HepG2 (cell line): Measurements from ENCODE around the gene SGK1. TPM values are rescaled to one million over a fixed set of nuclear protein-coding genes. Genes with fewer than 3 reads are reported as not detected.

Experiments used
- ATRX ChIP-seq: sonication (generic); formaldehyde crosslinking; IDR thresholded peaks from 2 replicates; pipeline ENCODE4 v1.4.0; 2020; ENCODE audit warnings: missing genetic modification reagents, borderline replicate concordance
- DPF2 ChIP-seq: sonication (generic); formaldehyde crosslinking; IDR thresholded peaks from 2 replicates; pipeline ENCODE4 v1.4.0; 2020; ENCODE audit warnings: mild to moderate bottlenecking, low read depth, missing genetic modification reagents, borderline replicate concordance
- HDAC2 ChIP-seq: sonication (generic); formaldehyde crosslinking; IDR thresholded peaks from 2 replicates; pipeline ENCODE4 v1.4.0; 2020; ENCODE audit warnings: missing genetic modification reagents
- HNF4A ChIP-seq: sonication (generic); formaldehyde crosslinking; IDR thresholded peaks from 2 replicates; pipeline ENCODE4 v1.4.0; 2020; ENCODE audit warnings: missing genetic modification reagents
- IRF2 ChIP-seq: IDR thresholded peaks from 2 replicates; pipeline ENCODE4 v1.6.1; 2018; ENCODE audit warnings: missing genetic modification reagents, missing compliant biosample characterization
- MIER3 ChIP-seq: IDR thresholded peaks from 2 replicates; pipeline ENCODE4 v1.6.1; 2016; ENCODE audit warnings: missing compliant biosample characterization, borderline replicate concordance
- NFIC ChIP-seq: IDR thresholded peaks from 2 replicates; pipeline ENCODE4 v1.6.1; 2012; ENCODE audit warnings: mild to moderate bottlenecking, low read length, inconsistent platforms
- PHF21A ChIP-seq: sonication (generic); formaldehyde crosslinking; IDR thresholded peaks from 2 replicates; pipeline ENCODE4 v1.5.0; 2020; ENCODE audit warnings: mild to moderate bottlenecking, missing genetic modification reagents
- PPARG ChIP-seq: conservative IDR thresholded peaks from 2 replicates; pipeline ENCODE4 v1.6.1; 2016; ENCODE audit warnings: missing biosample characterization, missing genetic modification reagents
- RXRB ChIP-seq: IDR thresholded peaks from 2 replicates; pipeline ENCODE4 v1.6.1; 2016; ENCODE audit warnings: borderline replicate concordance, missing genetic modification reagents, missing compliant biosample characterization
- SIX1 ChIP-seq: sonication (generic); formaldehyde crosslinking; IDR thresholded peaks from 2 replicates; pipeline ENCODE4 v1.4.0; 2020; ENCODE audit warnings: missing genetic modification reagents, borderline replicate concordance
- TOPORS ChIP-seq: sonication (generic); formaldehyde crosslinking; IDR thresholded peaks from 2 replicates; pipeline ENCODE4 v1.8.0; 2023; ENCODE audit warnings: mild to moderate bottlenecking, missing genetic modification reagents
- ZBTB7B ChIP-seq: sonication (generic); formaldehyde crosslinking; IDR thresholded peaks from 2 replicates; pipeline ENCODE4 v1.4.0; 2020; ENCODE audit warnings: missing genetic modification reagents
- ZFP36L1 ChIP-seq: sonication (generic); formaldehyde crosslinking; IDR thresholded peaks from 2 replicates; pipeline ENCODE4 v1.8.0; 2022; ENCODE audit warnings: mild to moderate bottlenecking, missing genetic modification reagents, moderate library complexity
- ZNF75D ChIP-seq: sonication (generic); formaldehyde crosslinking; IDR thresholded peaks from 2 replicates; pipeline ENCODE4 v1.8.1; 2023; ENCODE audit warnings: missing genetic modification reagents, mild to moderate bottlenecking, borderline replicate concordance
- polyA plus RNA-seq, 8 experiments: library from polyadenylated mRNA; depleted of rRNA in 3 of 8; stranded (reverse) in 7 of 8; unstranded in 1 of 8; fragments of >200 nt; fragmentation: Illumina TruSeq in 4 of 8; extraction: Trizol in 4 of 8; gene quantifications; 2 replicates each; pipeline versions ENCODE4 v1.2.1 to v1.2.3, GENCODE V29; 2011 to 2016; ENCODE audit warnings: low read depth in 4 of 8, missing spikeins in 1 of 8, mixed read lengths in 1 of 8; ENCODE audit not compliant: insufficient read depth in 1 of 8
- total RNA-seq, 5 experiments: library from RNA; depleted of rRNA; stranded (reverse); fragments of >200 nt; fragmentation: Illumina TruSeq; extraction: Trizol; gene quantifications; 2 replicates each; pipeline ENCODE4 v1.2.3, GENCODE V29; 2016; ENCODE audit warnings: low read depth in 1 of 5
- TF ChIP-seq, protein P1 (sequence below): sonication (generic); formaldehyde crosslinking; IDR thresholded peaks from 2 replicates; pipeline ENCODE4 v1.4.0; 2020; ENCODE audit warnings: missing genetic modification reagents, mild to moderate bottlenecking, borderline replicate concordance
- TF ChIP-seq, protein P2 (sequence below): IDR thresholded peaks from 2 replicates; pipeline ENCODE4 v1.6.1; 2016
- TF ChIP-seq, protein P3 (sequence below): sonication (generic); formaldehyde crosslinking; IDR thresholded peaks from 2 replicates; pipeline ENCODE4 v1.5.0; 2020; ENCODE audit warnings: missing genetic modification reagents
- TF ChIP-seq, protein P4 (sequence below): sonication (generic); formaldehyde crosslinking; IDR thresholded peaks from 2 replicates; pipeline ENCODE4 v1.4.0; 2020; ENCODE audit warnings: mild to moderate bottlenecking, missing genetic modification reagents
- TF ChIP-seq, protein P5 (sequence below): sonication (generic); formaldehyde crosslinking; IDR thresholded peaks from 2 replicates; pipeline ENCODE4 v1.8.0; 2022; ENCODE audit warnings: mild to moderate bottlenecking, missing genetic modification reagents
- TF ChIP-seq, protein P6 (sequence below): sonication (generic); formaldehyde crosslinking; IDR thresholded peaks from 2 replicates; pipeline ENCODE4 v1.9.0; 2022; ENCODE audit warnings: low read depth, missing genetic modification reagents

The SGK1 gene
- total and polyA plus RNA-seq, 2 of the 13 experiments (the other 11 are each of a cell fraction or from before 2014, with no cell fraction given): 56.1 to 56.2 TPM

DNA sequence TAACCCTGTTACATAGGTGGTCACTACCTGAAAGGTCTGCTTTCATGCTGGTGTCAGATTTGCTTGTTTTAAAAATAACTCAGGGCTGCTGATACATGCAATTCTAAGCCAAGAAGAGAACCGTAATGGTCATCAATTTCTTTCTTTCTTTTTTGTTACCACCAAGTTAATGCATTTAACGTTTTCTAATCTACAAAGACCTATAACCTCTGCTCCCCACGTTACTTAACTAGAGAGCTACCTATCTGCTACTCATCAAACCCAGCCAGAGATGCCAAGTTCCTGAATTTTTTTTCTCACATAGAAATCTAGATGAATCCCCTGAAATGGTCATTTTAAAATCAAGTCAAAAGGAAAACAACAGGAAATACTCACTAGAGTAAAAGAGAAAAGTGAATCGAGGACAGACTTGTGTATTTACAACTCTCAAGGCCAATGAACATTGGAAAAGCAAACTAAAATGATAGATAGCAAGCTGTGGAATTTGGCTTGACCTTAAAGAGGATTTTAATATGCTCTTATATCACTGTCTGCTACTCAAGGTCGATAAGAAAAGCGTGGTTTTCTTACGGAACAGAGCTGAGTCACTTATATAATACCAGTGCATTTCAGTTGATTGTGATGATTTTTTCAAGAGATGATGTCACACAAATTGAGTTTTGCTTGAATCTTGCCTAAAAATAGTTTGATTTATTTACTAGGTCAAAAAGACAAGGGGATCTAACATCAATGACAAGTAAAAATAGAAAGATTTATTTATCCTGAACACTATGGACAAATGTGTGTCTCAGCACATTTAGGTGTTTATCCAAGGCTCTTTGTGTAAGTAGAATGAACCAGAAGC lies 67.9 kb downstream of the SGK1 start (continued):
- TF ChIP-seq, protein P1, sequence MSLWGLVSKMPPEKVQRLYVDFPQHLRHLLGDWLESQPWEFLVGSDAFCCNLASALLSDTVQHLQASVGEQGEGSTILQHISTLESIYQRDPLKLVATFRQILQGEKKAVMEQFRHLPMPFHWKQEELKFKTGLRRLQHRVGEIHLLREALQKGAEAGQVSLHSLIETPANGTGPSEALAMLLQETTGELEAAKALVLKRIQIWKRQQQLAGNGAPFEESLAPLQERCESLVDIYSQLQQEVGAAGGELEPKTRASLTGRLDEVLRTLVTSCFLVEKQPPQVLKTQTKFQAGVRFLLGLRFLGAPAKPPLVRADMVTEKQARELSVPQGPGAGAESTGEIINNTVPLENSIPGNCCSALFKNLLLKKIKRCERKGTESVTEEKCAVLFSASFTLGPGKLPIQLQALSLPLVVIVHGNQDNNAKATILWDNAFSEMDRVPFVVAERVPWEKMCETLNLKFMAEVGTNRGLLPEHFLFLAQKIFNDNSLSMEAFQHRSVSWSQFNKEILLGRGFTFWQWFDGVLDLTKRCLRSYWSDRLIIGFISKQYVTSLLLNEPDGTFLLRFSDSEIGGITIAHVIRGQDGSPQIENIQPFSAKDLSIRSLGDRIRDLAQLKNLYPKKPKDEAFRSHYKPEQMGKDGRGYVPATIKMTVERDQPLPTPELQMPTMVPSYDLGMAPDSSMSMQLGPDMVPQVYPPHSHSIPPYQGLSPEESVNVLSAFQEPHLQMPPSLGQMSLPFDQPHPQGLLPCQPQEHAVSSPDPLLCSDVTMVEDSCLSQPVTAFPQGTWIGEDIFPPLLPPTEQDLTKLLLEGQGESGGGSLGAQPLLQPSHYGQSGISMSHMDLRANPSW: 0 out of 2 replicates have a peak, but pooled peaks have one; percentile 87
- TF ChIP-seq NFIC (peak; percentile 92), PPARG (CRISPR knock-in tag) (peak; percentile 94), ZNF75D (CRISPR knock-in tag) (no peak), ATRX (no peak), TOPORS (CRISPR knock-in tag) (no peak), MIER3 (peak; percentile 63; the same call in 1 of the 2 replicates), HNF4A (CRISPR knock-in tag) (peak; percentile 89), DPF2 (CRISPR knock-in tag) (peak; percentile 76; the same call in 1 of the 2 replicates), HDAC2 (CRISPR knock-in tag) (peak; percentile 91), RXRB (CRISPR knock-in tag) (peak; percentile 99), SIX1 (CRISPR knock-in tag) (peak; percentile 78), PHF21A (peak; percentile 62; the same call in 1 of the 2 replicates), ZBTB7B (CRISPR knock-in tag) (0 out of 2 replicates have a peak, but pooled peaks have one; percentile 18), ZFP36L1 (no peak), IRF2 (peak; percentile 85)
- TF ChIP-seq, protein P2, sequence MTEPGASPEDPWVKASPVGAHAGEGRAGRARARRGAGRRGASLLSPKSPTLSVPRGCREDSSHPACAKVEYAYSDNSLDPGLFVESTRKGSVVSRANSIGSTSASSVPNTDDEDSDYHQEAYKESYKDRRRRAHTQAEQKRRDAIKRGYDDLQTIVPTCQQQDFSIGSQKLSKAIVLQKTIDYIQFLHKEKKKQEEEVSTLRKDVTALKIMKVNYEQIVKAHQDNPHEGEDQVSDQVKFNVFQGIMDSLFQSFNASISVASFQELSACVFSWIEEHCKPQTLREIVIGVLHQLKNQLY: 0 out of 2 replicates have a peak, but pooled peaks have one; percentile 40
- TF ChIP-seq, protein P3, sequence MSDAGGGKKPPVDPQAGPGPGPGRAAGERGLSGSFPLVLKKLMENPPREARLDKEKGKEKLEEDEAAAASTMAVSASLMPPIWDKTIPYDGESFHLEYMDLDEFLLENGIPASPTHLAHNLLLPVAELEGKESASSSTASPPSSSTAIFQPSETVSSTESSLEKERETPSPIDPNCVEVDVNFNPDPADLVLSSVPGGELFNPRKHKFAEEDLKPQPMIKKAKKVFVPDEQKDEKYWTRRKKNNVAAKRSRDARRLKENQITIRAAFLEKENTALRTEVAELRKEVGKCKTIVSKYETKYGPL (CRISPR knock-in tag): peak; percentile 92
- TF ChIP-seq, protein P4, sequence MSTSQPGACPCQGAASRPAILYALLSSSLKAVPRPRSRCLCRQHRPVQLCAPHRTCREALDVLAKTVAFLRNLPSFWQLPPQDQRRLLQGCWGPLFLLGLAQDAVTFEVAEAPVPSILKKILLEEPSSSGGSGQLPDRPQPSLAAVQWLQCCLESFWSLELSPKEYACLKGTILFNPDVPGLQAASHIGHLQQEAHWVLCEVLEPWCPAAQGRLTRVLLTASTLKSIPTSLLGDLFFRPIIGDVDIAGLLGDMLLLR: no peak
- TF ChIP-seq, protein P5, sequence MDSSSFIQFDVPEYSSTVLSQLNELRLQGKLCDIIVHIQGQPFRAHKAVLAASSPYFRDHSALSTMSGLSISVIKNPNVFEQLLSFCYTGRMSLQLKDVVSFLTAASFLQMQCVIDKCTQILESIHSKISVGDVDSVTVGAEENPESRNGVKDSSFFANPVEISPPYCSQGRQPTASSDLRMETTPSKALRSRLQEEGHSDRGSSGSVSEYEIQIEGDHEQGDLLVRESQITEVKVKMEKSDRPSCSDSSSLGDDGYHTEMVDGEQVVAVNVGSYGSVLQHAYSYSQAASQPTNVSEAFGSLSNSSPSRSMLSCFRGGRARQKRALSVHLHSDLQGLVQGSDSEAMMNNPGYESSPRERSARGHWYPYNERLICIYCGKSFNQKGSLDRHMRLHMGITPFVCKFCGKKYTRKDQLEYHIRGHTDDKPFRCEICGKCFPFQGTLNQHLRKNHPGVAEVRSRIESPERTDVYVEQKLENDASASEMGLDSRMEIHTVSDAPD: no peak
- TF ChIP-seq, protein P6, sequence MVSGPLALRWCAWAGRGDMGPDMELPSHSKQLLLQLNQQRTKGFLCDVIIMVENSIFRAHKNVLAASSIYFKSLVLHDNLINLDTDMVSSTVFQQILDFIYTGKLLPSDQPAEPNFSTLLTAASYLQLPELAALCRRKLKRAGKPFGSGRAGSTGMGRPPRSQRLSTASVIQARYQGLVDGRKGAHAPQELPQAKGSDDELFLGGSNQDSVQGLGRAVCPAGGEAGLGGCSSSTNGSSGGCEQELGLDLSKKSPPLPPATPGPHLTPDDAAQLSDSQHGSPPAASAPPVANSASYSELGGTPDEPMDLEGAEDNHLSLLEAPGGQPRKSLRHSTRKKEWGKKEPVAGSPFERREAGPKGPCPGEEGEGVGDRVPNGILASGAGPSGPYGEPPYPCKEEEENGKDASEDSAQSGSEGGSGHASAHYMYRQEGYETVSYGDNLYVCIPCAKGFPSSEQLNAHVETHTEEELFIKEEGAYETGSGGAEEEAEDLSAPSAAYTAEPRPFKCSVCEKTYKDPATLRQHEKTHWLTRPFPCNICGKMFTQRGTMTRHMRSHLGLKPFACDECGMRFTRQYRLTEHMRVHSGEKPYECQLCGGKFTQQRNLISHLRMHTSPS (CRISPR knock-in tag): no peak
